SJSA1 (cell line): ENCODE results near the gene SHC4. TPM values are rescaled to one million over a fixed set of nuclear protein-coding genes. Genes with fewer than 3 reads are reported as not detected.

ENCODE experiments used
- DNase-seq, 2 experiments: peaks; one replicate each; pipeline ENCODE4 v3.0.0-alpha.2; 2015 to 2020; ENCODE audit warnings: low spot score in 2 of 2, low read depth in 1 of 2
- H3K27ac ChIP-seq: fragments of 250-450 bp; sonication (Bioruptor Pico); 2 replicates; pipeline ENCODE4 v1.5.1; 2020; ENCODE audit warnings: mild to moderate bottlenecking, moderate library complexity
- H3K27me3 ChIP-seq: fragments of 250-450 bp; sonication (Bioruptor Pico); replicated peaks from 2 replicates; pipeline ENCODE4 v1.5.1; 2020; ENCODE audit warnings: mild to moderate bottlenecking, moderate library complexity
- H3K36me3 ChIP-seq: fragments of 250-450 bp; sonication (Bioruptor Pico); 2 replicates; pipeline ENCODE4 v1.5.1; 2020; ENCODE audit warnings: mild to moderate bottlenecking
- H3K4me1 ChIP-seq: fragments of 250-450 bp; sonication (Bioruptor Pico); replicated peaks from 2 replicates; pipeline ENCODE4 v1.6.1; 2021; ENCODE audit warnings: mild to moderate bottlenecking
- H3K4me3 ChIP-seq: fragments of 250-450 bp; sonication (Bioruptor Pico); 2 replicates; pipeline ENCODE4 v1.5.1; 2020; ENCODE audit warnings: mild to moderate bottlenecking
- H3K9me3 ChIP-seq: fragments of 250-450 bp; sonication (Bioruptor Pico); replicated peaks from 2 replicates; pipeline ENCODE4 v1.5.1; 2020; ENCODE audit warnings: mild to moderate bottlenecking
- total RNA-seq: library from RNA; depleted of rRNA; stranded (reverse); fragments of >200 nt; shearing (Covaris generic); gene quantifications from 2 replicates; pipeline ENCODE4 v1.2.3, GENCODE V29; 2014

Gene SHC4
- total RNA-seq, 1 experiment from 2014 or later: 2.9 TPM

DNA sequence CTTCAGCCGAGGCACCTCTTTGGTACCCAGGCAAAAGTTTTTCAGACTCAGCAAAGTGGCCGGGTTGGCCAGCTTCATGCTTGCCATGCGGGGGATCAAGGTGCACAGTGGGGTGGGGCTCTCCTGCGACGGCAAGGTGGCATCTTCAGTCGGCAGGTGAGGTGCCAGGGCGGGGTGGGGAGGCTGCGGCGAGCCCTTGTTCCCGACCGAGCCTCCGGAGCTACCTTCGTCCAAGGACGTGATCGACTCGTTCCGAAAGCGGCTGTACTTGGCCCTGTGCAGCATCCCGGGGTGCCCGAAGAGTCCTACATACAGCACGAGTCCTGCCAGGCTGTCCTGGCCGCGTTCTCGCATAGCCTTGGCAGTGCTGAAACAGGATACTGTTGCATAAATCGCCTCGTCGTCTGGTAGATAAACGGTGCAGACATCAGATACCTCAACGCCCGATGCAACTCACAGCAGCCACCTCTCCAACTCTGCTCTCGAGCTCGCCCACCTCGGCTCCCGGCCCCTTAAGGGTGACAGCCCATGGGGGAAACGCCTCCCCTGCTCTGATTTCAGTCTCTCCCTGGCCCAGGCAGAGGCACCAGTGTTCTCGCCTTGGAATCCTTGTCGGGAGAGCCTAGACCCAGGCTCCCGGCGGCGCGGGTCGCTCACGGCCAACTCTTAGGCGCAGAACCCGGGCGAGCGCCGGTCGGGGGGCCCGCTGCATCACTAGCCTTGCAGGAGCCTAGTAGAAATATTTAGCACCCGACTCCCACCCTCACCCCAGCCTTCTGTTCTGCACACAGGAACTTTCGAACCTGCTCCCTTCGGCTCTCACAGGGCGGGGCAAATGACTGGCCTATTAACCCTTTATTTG, 826 bp downstream of the SHC4 start:
- Histone ChIP-seq H3K4me3 (peak overlapping the region; percentile 39), H3K27me3 (no peaks in the 10 kb centered on the region), H3K9me3 (no peaks in the 10 kb centered on the region), H3K36me3 (no peaks in the 10 kb centered on the region), H3K27ac (no peak overlapping the region), H3K4me1 (peaks cover 14% of the 10 kb centered on the region)
- peak in 1 of 2 experiments; percentile 50 for DNase-seq

DNA sequence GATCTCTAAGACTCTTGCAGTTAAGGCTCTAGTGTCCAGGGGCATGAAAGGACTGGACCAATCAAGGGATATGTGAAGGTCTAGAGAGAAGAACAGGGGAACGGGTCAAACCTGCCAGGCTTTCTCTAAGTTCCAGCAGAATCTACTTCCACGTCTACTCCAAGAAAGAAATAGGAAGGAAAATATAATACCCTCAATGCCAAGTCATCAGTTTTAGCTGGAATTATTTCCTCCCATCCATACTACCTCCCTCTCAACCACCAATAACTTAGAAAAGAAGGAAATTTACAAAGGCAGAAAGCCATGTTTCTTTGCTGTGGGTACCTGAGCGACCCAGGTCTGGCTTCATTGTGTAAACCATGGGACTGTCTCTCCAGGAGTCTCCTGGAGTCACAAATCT, 7.8 kb downstream of the SHC4 start:
- peaks cover 17% of the 10 kb centered on the region for H3K4me1 ChIP-seq
- no peaks in the 10 kb centered on the region for H3K36me3 ChIP-seq
- no peaks in the 10 kb centered on the region for H3K27me3 ChIP-seq
- no peak overlapping the region for H3K4me3 ChIP-seq
- H3K27ac ChIP-seq: no peak overlapping the region
- no peak for DNase-seq
- H3K9me3 ChIP-seq: no peaks in the 10 kb centered on the region

DNA sequence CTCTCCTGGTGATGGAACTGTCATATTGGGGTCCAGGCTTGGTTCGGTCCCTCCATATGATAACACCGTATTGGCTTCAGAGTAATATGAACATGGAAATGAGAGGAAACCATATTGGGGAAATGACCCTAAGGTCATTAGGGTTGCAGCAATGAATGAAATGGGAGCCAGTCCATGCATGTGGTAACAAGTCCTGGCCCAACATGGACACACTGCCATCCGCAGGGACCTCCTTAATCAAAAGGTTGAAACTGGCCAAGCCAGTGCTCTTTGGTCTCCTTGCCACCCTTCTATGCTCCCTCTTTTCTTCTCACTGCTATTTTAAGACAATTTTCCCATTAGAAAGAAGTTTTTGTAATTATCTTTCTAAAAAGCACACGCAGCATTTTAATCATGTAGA, 8.3 kb downstream of the SHC4 start:
- H3K36me3 ChIP-seq: no peaks in the 10 kb centered on the region; the same call in 1 of the 2 replicates
- H3K4me1 ChIP-seq: peaks cover 17% of the 10 kb centered on the region
- no peaks in the 10 kb centered on the region for H3K9me3 ChIP-seq
- H3K27ac ChIP-seq: no peak overlapping the region
- no peak for DNase-seq
- no peak overlapping the region for H3K4me3 ChIP-seq
- no peaks in the 10 kb centered on the region; the same call in 1 of the 2 replicates for H3K27me3 ChIP-seq

DNA sequence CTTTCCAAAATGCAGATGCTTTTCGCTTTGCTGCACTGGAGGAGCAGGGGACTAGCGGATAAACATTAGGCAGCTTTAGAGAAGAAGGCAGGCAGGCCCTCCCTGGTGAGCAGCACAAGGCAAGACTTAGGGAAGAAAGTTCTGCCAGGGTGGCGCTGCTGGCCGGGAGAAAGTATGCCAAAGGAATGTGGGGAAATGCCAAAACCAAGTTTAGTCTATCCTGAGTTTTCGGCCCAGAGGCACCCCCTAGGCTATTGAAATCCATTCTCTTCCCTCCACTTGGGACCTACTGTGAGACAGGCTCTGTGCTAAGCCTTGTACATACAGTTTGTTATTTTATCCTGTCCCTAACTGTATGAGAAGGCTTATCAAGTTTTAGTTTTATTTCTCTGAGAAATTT, 9.2 kb downstream of the SHC4 start:
- Histone ChIP-seq H3K27ac (peak overlapping the region; percentile 33), H3K4me1 (peaks cover 17% of the 10 kb centered on the region), H3K4me3 (no peak overlapping the region), H3K9me3 (no peaks in the 10 kb centered on the region), H3K36me3 (no peaks in the 10 kb centered on the region; the same call in 1 of the 2 replicates), H3K27me3 (no peaks in the 10 kb centered on the region; the same call in 1 of the 2 replicates)
- peak; percentile 72 to 82 for DNase-seq

DNA sequence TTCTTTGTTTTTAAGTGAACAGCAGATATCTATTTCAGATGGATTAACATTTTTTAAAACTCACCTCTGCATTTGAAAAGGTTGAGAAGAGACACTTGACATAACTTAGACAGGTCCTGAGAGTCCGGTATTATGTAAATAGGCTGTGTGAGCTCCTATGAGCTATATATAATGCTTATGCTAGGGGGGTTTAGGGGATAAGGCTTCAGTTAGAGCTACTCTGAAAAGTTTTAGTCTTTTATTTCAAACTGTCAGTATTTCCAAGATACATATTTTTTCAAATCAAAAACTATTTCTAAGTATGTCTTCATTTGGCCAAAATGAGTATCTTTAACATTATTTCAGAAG, 16.9 kb downstream of the SHC4 start:
- Histone ChIP-seq H3K4me3 (no peak overlapping the region), H3K27me3 (no peaks in the 10 kb centered on the region; the same call in 1 of the 2 replicates), H3K4me1 (peaks cover 13% of the 10 kb centered on the region), H3K36me3 (no peaks in the 10 kb centered on the region; the same call in 1 of the 2 replicates), H3K9me3 (no peaks in the 10 kb centered on the region), H3K27ac (no peak overlapping the region)
- no peak for DNase-seq

DNA sequence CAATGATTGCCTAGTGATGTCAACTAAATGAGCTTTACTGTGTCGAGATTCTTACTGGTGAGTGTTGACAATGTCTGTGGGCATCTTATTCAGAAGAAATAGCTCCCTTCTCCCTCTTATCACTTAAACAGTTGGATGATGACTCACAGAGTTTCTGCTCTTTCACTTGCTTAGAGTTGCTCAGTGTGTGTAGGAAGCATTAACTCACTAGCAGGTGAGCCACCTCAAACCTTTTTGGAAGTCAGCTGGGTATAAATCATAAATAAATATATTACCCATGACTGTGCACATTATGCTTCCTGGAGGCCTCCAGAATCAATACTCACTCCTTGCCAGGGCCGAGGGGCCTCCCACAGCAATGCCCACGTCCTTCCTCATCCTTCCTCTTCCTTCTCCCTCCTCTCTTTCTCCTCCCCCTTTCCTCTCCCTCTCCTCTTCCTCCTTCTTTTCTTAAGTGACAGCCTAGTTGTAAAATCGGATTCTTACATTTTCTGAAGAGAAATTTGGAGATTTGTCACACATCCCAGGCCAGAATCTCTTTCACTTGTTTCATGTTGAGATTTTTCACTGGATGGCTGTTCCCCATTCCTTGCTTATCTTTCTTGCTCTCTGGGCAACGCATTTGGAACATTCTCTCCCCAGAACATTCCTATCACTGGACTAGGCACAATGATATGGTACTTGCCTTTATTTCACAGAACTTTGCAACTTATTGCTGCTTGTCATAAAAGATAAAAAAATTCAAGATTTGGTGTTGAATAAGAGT, 17.5 kb downstream of the SHC4 start:
- no peak overlapping the region for H3K27ac ChIP-seq
- no peaks in the 10 kb centered on the region for H3K9me3 ChIP-seq
- H3K36me3 ChIP-seq: no peaks in the 10 kb centered on the region; the same call in 1 of the 2 replicates
- H3K4me1 ChIP-seq: peaks cover 14% of the 10 kb centered on the region
- no peak overlapping the region for H3K4me3 ChIP-seq
- H3K27me3 ChIP-seq: no peaks in the 10 kb centered on the region; the same call in 1 of the 2 replicates
- DNase-seq: peak in 1 of 2 experiments; percentile 51

DNA sequence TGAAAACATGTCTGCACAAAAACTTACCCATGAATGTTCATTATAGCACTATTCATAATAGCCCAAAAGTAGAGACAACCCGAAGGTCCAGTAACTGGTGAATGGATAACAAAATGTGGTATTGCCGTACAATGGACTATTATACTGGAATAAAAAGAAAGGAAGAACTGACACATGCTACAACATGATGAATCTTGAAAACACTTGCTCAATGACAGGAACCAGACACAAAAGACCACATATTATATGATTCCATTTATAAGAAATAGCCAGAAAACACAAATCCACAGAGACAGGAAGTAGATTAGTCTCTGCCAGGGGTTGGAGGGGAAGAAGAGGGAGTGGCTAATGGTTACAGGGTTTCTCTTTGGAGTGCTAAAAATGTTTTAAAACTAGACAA, 18.3 kb downstream of the SHC4 start:
- DNase-seq: no peak
- H3K27ac ChIP-seq: no peak overlapping the region
- no peaks in the 10 kb centered on the region; the same call in 1 of the 2 replicates for H3K36me3 ChIP-seq
- H3K4me1 ChIP-seq: peaks cover 23% of the 10 kb centered on the region
- H3K27me3 ChIP-seq: no peaks in the 10 kb centered on the region; the same call in 1 of the 2 replicates
- H3K4me3 ChIP-seq: no peak overlapping the region
- H3K9me3 ChIP-seq: no peaks in the 10 kb centered on the region

DNA sequence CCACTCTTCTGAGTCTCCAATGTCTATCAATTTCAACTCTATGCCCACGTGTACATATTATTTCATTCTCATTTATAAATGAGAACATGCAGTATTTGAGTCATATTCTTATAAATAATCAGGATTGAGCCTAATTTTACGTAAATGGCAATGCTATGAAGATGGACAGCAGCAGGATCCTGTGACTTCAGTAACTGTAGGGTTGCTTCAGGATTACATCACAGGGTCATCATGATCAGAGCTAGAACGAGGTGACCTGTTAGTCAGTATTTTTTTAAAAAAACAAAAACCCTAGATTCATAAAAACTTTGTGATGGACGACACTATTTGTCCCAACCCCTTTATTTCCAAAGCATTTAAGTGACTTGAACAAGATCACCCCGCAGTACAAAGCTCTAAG, 21.8 kb downstream of the SHC4 start:
- no peaks in the 10 kb centered on the region for H3K36me3 ChIP-seq
- H3K4me3 ChIP-seq: no peak overlapping the region
- no peak for DNase-seq
- no peaks in the 10 kb centered on the region for H3K27me3 ChIP-seq
- no peaks in the 10 kb centered on the region for H3K9me3 ChIP-seq
- no peak overlapping the region for H3K27ac ChIP-seq
- H3K4me1 ChIP-seq: peaks cover 44% of the 10 kb centered on the region

DNA sequence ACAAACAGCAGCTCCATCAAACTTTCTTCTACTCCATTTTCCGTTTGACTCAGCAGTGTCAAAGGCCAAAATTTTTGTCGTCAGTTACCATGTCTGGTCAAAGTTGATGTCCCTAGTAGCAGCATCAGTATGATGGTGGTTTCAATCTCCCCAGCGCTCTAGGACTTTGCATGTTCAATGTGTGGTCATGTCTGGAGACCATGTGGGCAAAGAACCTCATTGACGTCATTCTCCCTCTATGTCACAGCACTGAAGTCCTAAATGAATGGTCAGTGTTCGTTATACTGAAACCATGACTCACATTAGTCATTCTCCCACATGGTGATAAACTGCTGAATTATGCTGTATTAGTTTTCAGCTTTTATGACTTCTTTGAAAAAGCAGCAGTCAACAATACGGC, 23.2 kb downstream of the SHC4 start:
- no peaks in the 10 kb centered on the region for H3K9me3 ChIP-seq
- peaks cover 45% of the 10 kb centered on the region for H3K4me1 ChIP-seq

DNA sequence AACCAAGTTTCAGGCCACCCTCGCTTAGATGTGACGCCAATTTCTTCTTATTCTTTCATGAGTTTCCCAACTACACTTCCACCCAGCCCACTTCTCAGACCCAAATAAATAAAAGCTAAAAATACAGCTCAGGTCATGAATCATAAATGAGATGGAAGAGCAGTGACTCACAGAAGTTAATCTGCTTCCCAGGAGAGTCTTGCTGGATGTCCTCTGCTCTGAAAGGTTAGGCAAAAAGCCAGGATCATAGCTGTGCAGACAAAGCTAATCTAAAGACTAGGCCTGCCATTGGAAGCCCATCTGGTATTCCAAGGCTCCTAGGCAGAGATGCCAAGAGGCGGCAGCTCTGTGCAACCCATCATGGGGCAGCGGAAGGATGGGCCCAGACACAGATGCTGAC, 24.1 kb downstream of the SHC4 start:
- H3K36me3 ChIP-seq: no peaks in the 10 kb centered on the region
- no peaks in the 10 kb centered on the region for H3K27me3 ChIP-seq
- no peak overlapping the region for H3K4me3 ChIP-seq
- DNase-seq: peak; percentile 73 to 88
- peak overlapping the region; percentile 66 for H3K27ac ChIP-seq
- H3K4me1 ChIP-seq: peaks cover 42% of the 10 kb centered on the region
- H3K9me3 ChIP-seq: no peaks in the 10 kb centered on the region

More for the DNA sequence above, 23.2 kb downstream of the SHC4 start:
- no peak overlapping the region for H3K4me3 ChIP-seq
- H3K36me3 ChIP-seq: no peaks in the 10 kb centered on the region
- peak overlapping the region; percentile 66 for H3K27ac ChIP-seq
- peak; percentile 62 to 65 for DNase-seq
- no peaks in the 10 kb centered on the region for H3K27me3 ChIP-seq

DNA sequence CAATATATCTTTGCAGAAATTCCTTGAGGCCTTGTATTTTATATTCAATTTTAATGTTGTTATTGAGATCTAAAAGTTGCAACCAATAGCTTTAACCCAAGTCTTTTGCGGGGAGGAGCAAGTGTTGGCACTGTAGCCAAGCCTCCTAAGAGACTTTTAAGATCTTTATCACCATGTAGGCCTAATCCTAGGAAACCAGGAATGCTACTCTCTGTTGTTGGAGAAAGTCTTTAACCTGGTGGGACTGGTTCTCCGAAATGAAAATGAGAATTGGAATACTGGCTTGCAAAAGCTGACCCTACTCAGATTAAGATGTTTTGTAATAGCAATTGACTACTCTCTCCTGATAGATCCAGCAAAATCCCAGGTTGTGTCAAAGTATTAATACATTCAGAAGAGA, 25.8 kb downstream of the SHC4 start:
- Histone ChIP-seq H3K9me3 (no peaks in the 10 kb centered on the region), H3K36me3 (no peaks in the 10 kb centered on the region), H3K27ac (no peak overlapping the region), H3K4me1 (peaks cover 42% of the 10 kb centered on the region), H3K27me3 (no peaks in the 10 kb centered on the region), H3K4me3 (no peak overlapping the region)
- DNase-seq: no peak

DNA sequence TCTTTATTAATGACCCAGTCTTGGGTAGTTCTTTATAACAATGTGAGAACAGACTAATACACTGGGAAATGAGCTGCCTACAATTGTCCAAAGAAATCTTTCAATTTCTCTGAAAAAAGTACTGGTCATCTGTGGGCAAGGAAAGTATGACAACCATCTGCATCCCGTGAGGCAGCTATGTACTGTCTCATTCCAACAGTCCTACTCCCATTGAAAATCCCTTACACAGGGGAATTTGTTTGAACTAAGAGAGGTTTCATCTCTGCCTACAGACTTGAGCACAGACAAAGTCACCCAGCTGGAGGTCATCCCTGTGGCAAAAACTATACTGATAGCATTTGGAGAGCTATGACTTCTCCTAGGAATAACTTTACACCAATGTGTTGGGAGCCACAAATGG, 27.1 kb downstream of the SHC4 start:
- peaks cover 42% of the 10 kb centered on the region for H3K4me1 ChIP-seq

DNA sequence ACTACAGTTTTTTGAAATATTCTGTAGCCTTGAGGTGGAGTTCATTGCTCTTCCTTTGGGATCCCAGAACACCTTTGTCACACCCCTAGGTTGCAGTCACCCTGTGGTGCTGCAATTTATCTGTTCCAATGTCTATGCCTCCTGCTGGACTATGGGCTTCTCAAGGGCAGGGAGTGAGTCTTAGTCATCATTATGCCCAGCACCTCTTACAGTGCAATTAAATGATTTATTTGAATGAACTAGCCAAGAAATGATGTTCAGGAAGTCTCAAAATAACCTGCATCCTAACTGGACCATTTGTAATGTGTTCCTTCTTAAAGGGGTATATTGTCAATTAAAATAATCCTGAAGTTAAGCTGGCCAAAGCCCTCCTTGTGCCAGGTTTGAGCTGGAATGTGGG, 28.5 kb downstream of the SHC4 start:
- H3K27me3 ChIP-seq: no peaks in the 10 kb centered on the region
- peaks cover 30% of the 10 kb centered on the region for H3K4me1 ChIP-seq
- H3K27ac ChIP-seq: no peak overlapping the region
- no peaks in the 10 kb centered on the region for H3K9me3 ChIP-seq
- no peaks in the 10 kb centered on the region for H3K36me3 ChIP-seq
- DNase-seq: no peak
- no peak overlapping the region for H3K4me3 ChIP-seq

More for the DNA sequence above, 27.1 kb downstream of the SHC4 start:
- Histone ChIP-seq H3K27me3 (no peaks in the 10 kb centered on the region), H3K9me3 (no peaks in the 10 kb centered on the region), H3K4me3 (no peak overlapping the region), H3K36me3 (no peaks in the 10 kb centered on the region), H3K27ac (peak overlapping the region; percentile 76)
- peak; percentile 58 to 73 for DNase-seq

DNA sequence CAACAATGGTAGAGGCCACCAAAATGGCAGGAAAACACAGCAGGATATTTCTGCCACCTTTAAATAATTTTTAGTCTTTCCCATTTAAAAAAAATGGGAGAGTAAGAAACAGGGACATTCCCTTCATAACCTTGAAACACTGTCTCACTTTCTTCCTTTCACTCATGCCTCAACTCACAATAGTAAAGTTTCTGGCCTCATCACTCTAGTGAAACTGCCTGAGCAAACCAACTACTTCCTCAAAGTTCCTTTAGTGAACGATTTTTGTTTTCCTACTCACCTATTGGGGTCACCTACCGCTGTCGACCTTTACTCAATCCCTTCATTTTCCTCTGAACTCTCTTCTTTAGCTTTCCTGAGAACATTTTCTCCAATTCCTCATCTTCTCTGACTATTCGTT, 33.0 kb downstream of the SHC4 start:
- Histone ChIP-seq H3K27ac (no peak overlapping the region), H3K27me3 (no peaks in the 10 kb centered on the region), H3K36me3 (no peaks in the 10 kb centered on the region), H3K4me1 (peaks cover 18% of the 10 kb centered on the region), H3K4me3 (no peak overlapping the region), H3K9me3 (no peaks in the 10 kb centered on the region)
- no peak for DNase-seq
